SK-N-SH treated with all-trans-retinoic acid at 6 μM for 48 hours (cell line): ENCODE results near the gene IFT80.
"Not testable (repeated sequence)": the region's sequence is repeated elsewhere in the genome, so short reads cannot be mapped to it uniquely, and the experiment has no call there.

Experiments used
- ATAC-seq: fragments of 200-7000 bp; cut with Tn5 transposase; 3 replicates; pipeline ENCODE4 v1.9.1; 2020; ENCODE audit warnings: mild to moderate bottlenecking, moderate library complexity
- ARNTL ChIP-seq: fragments of 450-650 bp; formaldehyde crosslinking; IDR thresholded peaks from 2 replicates; pipeline ENCODE4 v1.5.0; 2020; ENCODE audit warnings: low read depth, mild to moderate bottlenecking, moderate library complexity, borderline replicate concordance
- BACH2 ChIP-seq: fragments of 250-450 bp; sonication (Bioruptor Pico); IDR thresholded peaks from 2 replicates; pipeline ENCODE4 v1.9.0; 2021; ENCODE audit warnings: mild to moderate bottlenecking, borderline replicate concordance
- CREB5 ChIP-seq: fragments of 250-450 bp; sonication (Bioruptor Pico); IDR thresholded peaks from 2 replicates; pipeline ENCODE4 v1.5.1; 2020; ENCODE audit warnings: low read depth, mild to moderate bottlenecking, moderate library complexity
- CSDC2 ChIP-seq: fragments of 250-450 bp; sonication (Bioruptor Pico); IDR thresholded peaks from 2 replicates; pipeline ENCODE4 v1.5.0; 2020; ENCODE audit warnings: mild to moderate bottlenecking, moderate library complexity
- CSRNP3 ChIP-seq: fragments of 250-450 bp; sonication (Bioruptor Pico); IDR thresholded peaks from 2 replicates; pipeline ENCODE4 v1.5.1; 2021; ENCODE audit warnings: mild to moderate bottlenecking, moderate library complexity
- ESRRG ChIP-seq: fragments of 250-450 bp; sonication (Bioruptor Pico); IDR thresholded peaks from 2 replicates; pipeline ENCODE4 v1.6.1; 2021; ENCODE audit warnings: mild to moderate bottlenecking
- GLIS3 ChIP-seq: fragments of 250-450 bp; sonication (Bioruptor Pico); IDR thresholded peaks from 2 replicates; pipeline ENCODE4 v1.5.0; 2020; ENCODE audit warnings: mild to moderate bottlenecking, moderate library complexity
- ISL1 ChIP-seq: fragments of 250-450 bp; sonication (Bioruptor Pico); IDR thresholded peaks from 2 replicates; pipeline ENCODE4 v2.1.2; 2022; ENCODE audit warnings: mild to moderate bottlenecking, moderate library complexity
- PATZ1 ChIP-seq: fragments of 250-450 bp; sonication (Bioruptor Pico); IDR thresholded peaks from 2 replicates; pipeline ENCODE4 v1.8.0; 2020; ENCODE audit warnings: mild to moderate bottlenecking, moderate library complexity, borderline replicate concordance
- POU6F1 ChIP-seq: fragments of 250-450 bp; sonication (Bioruptor Pico); IDR thresholded peaks from 2 replicates; pipeline ENCODE4 v1.8.0; 2021; ENCODE audit warnings: low read depth, mild to moderate bottlenecking, moderate library complexity, borderline replicate concordance
- PPARA ChIP-seq: fragments of 250-450 bp; sonication (Bioruptor Pico); IDR thresholded peaks from 2 replicates; pipeline ENCODE4 v1.5.0; 2020; ENCODE audit warnings: mild to moderate bottlenecking, borderline replicate concordance
- RARB ChIP-seq: fragments of 250-450 bp; sonication (Bioruptor Pico); IDR thresholded peaks from 2 replicates; pipeline ENCODE4 v1.8.0; 2021; ENCODE audit warnings: mild to moderate bottlenecking, moderate library complexity
- SNAI2 ChIP-seq: fragments of 250-450 bp; sonication (Bioruptor Pico); IDR thresholded peaks from 2 replicates; pipeline ENCODE4 v1.5.0; 2020; ENCODE audit warnings: mild to moderate bottlenecking, moderate library complexity
- TCF4 ChIP-seq: fragments of 250-450 bp; sonication (Bioruptor Pico); IDR thresholded peaks from 2 replicates; pipeline ENCODE4 v1.8.0; 2021; ENCODE audit warnings: mild to moderate bottlenecking, moderate library complexity, borderline replicate concordance
- TOX ChIP-seq: fragments of 250-450 bp; sonication (Bioruptor Pico); IDR thresholded peaks from 2 replicates; pipeline ENCODE4 v1.8.0; 2021; ENCODE audit warnings: mild to moderate bottlenecking, moderate library complexity, borderline replicate concordance
- TSHZ2 ChIP-seq: fragments of 250-450 bp; sonication (Bioruptor Pico); IDR thresholded peaks from 2 replicates; pipeline ENCODE4 v1.5.0; 2020; ENCODE audit warnings: mild to moderate bottlenecking, moderate library complexity
- ZFP3 ChIP-seq: fragments of 250-450 bp; sonication (Bioruptor Pico); IDR thresholded peaks from 2 replicates; pipeline ENCODE4 v1.5.0; 2020; ENCODE audit warnings: mild to moderate bottlenecking, moderate library complexity
- ZFP30 ChIP-seq: fragments of 450-650 bp; formaldehyde crosslinking; IDR thresholded peaks from 2 replicates; pipeline ENCODE4 v1.5.0; 2022; ENCODE audit warnings: mild to moderate bottlenecking, moderate library complexity
- ZNF565 ChIP-seq: fragments of 450-650 bp; formaldehyde crosslinking; conservative IDR thresholded peaks from 2 replicates; pipeline ENCODE4 v1.5.0; 2020; ENCODE audit warnings: low read depth, mild to moderate bottlenecking, moderate library complexity
- ZNF70 ChIP-seq: fragments of 450-650 bp; formaldehyde crosslinking; IDR thresholded peaks from 2 replicates; pipeline ENCODE4 v1.5.0; 2020; ENCODE audit warnings: mild to moderate bottlenecking, moderate library complexity
- ZNF8 ChIP-seq: fragments of 450-650 bp; formaldehyde crosslinking; IDR thresholded peaks from 2 replicates; pipeline ENCODE4 v1.5.0; 2020; ENCODE audit warnings: mild to moderate bottlenecking, moderate library complexity

The IFT80 gene

GRCh38 chr3:160330109-160330508, 68.9 kb downstream of the IFT80 start:
- no peak for TF ChIP-seq POU6F1 (CRISPR knock-in tag)
- TF ChIP-seq ZNF8 (CRISPR knock-in tag): no peak
- no peak for TF ChIP-seq TSHZ2
- TF ChIP-seq BACH2 (CRISPR knock-in tag): no peak
- no peak for TF ChIP-seq PATZ1 (CRISPR knock-in tag)
- TF ChIP-seq ZNF565: no peak
- TF ChIP-seq TOX (CRISPR knock-in tag): no peak
- TF ChIP-seq PPARA (CRISPR knock-in tag): no peak
- TF ChIP-seq CSDC2: no peak
- TF ChIP-seq TCF4 (CRISPR knock-in tag): no peak
- TF ChIP-seq ARNTL (CRISPR knock-in tag): no peak
- no peak for TF ChIP-seq ISL1 (CRISPR knock-in tag)
- no peak for TF ChIP-seq ZNF70 (CRISPR knock-in tag)
- TF ChIP-seq CREB5 (CRISPR knock-in tag): no peak
- no peak for TF ChIP-seq ESRRG
- no peak for TF ChIP-seq GLIS3 (CRISPR knock-in tag)
- TF ChIP-seq RARB (CRISPR knock-in tag): no peak
- no peak for TF ChIP-seq ZFP30 (CRISPR knock-in tag)
- no peak for TF ChIP-seq CSRNP3
- no peak for TF ChIP-seq ZFP3 (CRISPR knock-in tag)
- no peak for ATAC-seq

GRCh38 chr3:160326286-160326685, 72.7 kb downstream of the IFT80 start:
- not testable (repeated sequence) for ATAC-seq

GRCh38 chr3:160321821-160322220, 77.2 kb downstream of the IFT80 start:
- ATAC-seq: not testable (repeated sequence)

- ATAC-seq: peak; percentile 43; the same call in 1 of the 3 replicates
- TF ChIP-seq ZNF8 (CRISPR knock-in tag) (no peak), SNAI2 (no peak), BACH2 (CRISPR knock-in tag) (no peak)
Observed at GRCh38 chr3:160319322-160319721, 79.7 kb downstream of the IFT80 start.
